Caco-2 (cell line): ENCODE data around the gene PRRX1. TPM values are rescaled to one million over a fixed set of nuclear protein-coding genes. Genes with fewer than 3 reads are reported as not detected.

Experiments used
- BruUV-seq: library from RNA; stranded (reverse); fragments of 400-500 nt; replicated peaks from 2 replicates; lab custom pipeline; 2021; lab: Mats Ljungman, UMichigan
- CTCF ChIA-PET: fragments of 300-600 bp; sonication (Branson Sonifier 250); formaldehyde crosslinking; loops from one replicate; lab custom pipeline; 2022; ENCODE audit warnings: antibody characterized with exemption; lab: Charles Lee
- POLR2A ChIA-PET: fragments of 300-600 bp; sonication (Branson Sonifier 250); formaldehyde crosslinking; loops from one replicate; lab custom pipeline; 2022; ENCODE audit warnings: antibody characterized with exemption; lab: Charles Lee
- DNase-seq, 2 experiments: peaks; one replicate each; pipeline versions ENCODE4 v3.0.0 to v3.0.0-alpha.2; 2020 to 2022
- H3K27me3 ChIP-seq: replicated peaks from 2 replicates; pipeline ENCODE4 v1.6.0; 2011; ENCODE audit warnings: low read length; ENCODE audit not compliant: control insufficient read depth, insufficient read depth
- H3K36me3 ChIP-seq: 2 replicates; pipeline ENCODE4 v1.5.1; 2011; ENCODE audit warnings: low read length; ENCODE audit not compliant: control insufficient read depth, insufficient read depth
- H3K4me1 ChIP-seq: fragments of 250-450 bp; sonication (Bioruptor Pico); 2 replicates; pipeline ENCODE4 v1.5.1; 2020; ENCODE audit warnings: mild to moderate bottlenecking
- H3K4me3 ChIP-seq: 2 replicates; pipeline ENCODE4 v1.5.1; 2011; ENCODE audit warnings: low read depth, mild to moderate bottlenecking, control low read depth, low read length
- H3K9me3 ChIP-seq: fragments of 250-450 bp; sonication (Bioruptor Pico); 2 replicates; pipeline ENCODE4 v1.5.1; 2020; ENCODE audit warnings: mild to moderate bottlenecking, moderate library complexity
- H3K27ac Mint-ChIP-seq: one replicate; pipeline ENCODE4 v1.8.0; 2022; ENCODE audit warnings: mixed read lengths; ENCODE audit not compliant: unreplicated experiment
- H3K27me3 Mint-ChIP-seq: one replicate; pipeline ENCODE4 v1.8.0; 2022; ENCODE audit warnings: mixed read lengths; ENCODE audit not compliant: insufficient read depth, unreplicated experiment
- H3K36me3 Mint-ChIP-seq: one replicate; pipeline ENCODE4 v1.8.0; 2022; ENCODE audit warnings: mild to moderate bottlenecking, mixed read lengths; ENCODE audit not compliant: insufficient read depth, unreplicated experiment
- H3K4me1 Mint-ChIP-seq: one replicate; pipeline ENCODE4 v1.8.0; 2022; ENCODE audit warnings: low read depth, mixed read lengths; ENCODE audit not compliant: unreplicated experiment
- H3K4me3 Mint-ChIP-seq: one replicate; pipeline ENCODE4 v1.8.0; 2022; ENCODE audit warnings: mild to moderate bottlenecking, moderate library complexity, mixed read lengths; ENCODE audit not compliant: unreplicated experiment
- H3K9me3 Mint-ChIP-seq: one replicate; pipeline ENCODE4 v1.8.0; 2022; ENCODE audit warnings: mixed read lengths; ENCODE audit not compliant: unreplicated experiment
- intact Hi-C: fragments of 100-400 bp; cut with micrococcal nuclease; formaldehyde crosslinking; loops from one replicate; pipeline ENCODE4 v1.10.0; 2022; ENCODE audit not compliant: unreplicated experiment
- total RNA-seq: library from RNA; stranded (reverse); gene quantifications from 2 replicates; pipeline ENCODE4 v1.2.3, GENCODE V29; 2022
- TF ChIP-seq, protein P1 (sequence below), 2 experiments: fragments of 200-600 bp in 1 of 2; IDR thresholded peaks; 1 replicate in 1 of 2; 2 replicates in 1 of 2; pipeline versions ENCODE4 v1.5.1 to v1.8.0; 2011 to 2022; ENCODE audit warnings: antibody characterized with exemption in 1 of 2, control low read depth in 1 of 2, inconsistent platforms in 1 of 2, low read depth in 1 of 2, low read length in 1 of 2, mild to moderate bottlenecking in 1 of 2, moderate library complexity in 1 of 2; ENCODE audit not compliant: insufficient read depth in 1 of 2, severe bottlenecking in 1 of 2, unreplicated experiment in 1 of 2

Gene PRRX1
- total RNA-seq, 1 experiment from 2014 or later = not detected

DNA sequence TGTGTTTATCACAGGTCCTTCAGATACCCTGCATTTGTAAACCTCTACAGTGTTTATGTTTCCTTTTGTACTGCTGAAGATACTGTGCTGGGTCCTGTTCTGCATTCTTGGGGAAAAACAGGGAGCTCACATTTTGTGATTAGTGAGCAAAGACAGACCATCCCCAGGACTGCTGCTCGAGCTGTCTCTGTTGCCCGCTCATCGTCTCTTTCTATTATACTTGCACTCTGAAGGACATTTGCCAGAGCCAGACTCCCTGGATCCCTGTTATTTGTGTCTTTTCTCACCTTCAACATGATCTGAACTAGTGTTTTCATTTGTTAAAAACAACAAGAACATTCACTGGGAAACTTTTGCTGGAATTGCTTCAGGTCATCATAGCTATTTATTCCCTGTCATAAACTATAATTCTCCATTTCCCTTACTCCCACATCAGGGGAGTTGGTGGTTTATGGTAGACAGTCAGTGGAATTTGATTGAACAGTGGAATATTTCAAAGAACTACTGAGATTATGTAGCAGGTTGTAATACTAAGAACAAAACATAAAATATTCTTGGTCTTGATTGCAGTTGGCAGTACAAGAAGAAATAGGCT, 53.0 kb downstream of the PRRX1 start:
- no peaks in the 10 kb centered on the region for H3K9me3 Mint-ChIP-seq
- H3K27me3 Mint-ChIP-seq = peaks cover 3% of the 10 kb centered on the region
- TF ChIP-seq, protein P1, sequence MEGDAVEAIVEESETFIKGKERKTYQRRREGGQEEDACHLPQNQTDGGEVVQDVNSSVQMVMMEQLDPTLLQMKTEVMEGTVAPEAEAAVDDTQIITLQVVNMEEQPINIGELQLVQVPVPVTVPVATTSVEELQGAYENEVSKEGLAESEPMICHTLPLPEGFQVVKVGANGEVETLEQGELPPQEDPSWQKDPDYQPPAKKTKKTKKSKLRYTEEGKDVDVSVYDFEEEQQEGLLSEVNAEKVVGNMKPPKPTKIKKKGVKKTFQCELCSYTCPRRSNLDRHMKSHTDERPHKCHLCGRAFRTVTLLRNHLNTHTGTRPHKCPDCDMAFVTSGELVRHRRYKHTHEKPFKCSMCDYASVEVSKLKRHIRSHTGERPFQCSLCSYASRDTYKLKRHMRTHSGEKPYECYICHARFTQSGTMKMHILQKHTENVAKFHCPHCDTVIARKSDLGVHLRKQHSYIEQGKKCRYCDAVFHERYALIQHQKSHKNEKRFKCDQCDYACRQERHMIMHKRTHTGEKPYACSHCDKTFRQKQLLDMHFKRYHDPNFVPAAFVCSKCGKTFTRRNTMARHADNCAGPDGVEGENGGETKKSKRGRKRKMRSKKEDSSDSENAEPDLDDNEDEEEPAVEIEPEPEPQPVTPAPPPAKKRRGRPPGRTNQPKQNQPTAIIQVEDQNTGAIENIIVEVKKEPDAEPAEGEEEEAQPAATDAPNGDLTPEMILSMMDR (IDR thresholded peaks at IDR 0.05; ENCODE audit: insufficient read depth in 1 of 2, low read depth in 1 of 2, low read length in 1 of 2, severe bottlenecking in 1 of 2, unreplicated experiment in 1 of 2) = no peak
- H3K4me3 Mint-ChIP-seq = no peak overlapping the region
- intact Hi-C loops = no loop called here
- no peak overlapping the region for H3K27ac Mint-ChIP-seq
- CTCF ChIA-PET = no interaction called here
- H3K36me3 Mint-ChIP-seq = no peaks in the 10 kb centered on the region
- H3K4me1 Mint-ChIP-seq = no peaks in the 10 kb centered on the region
- no peak for DNase-seq
- Histone ChIP-seq H3K9me3 (no peaks in the 10 kb centered on the region), H3K4me1 (no peaks in the 10 kb centered on the region), H3K36me3 (no peaks in the 10 kb centered on the region), H3K27me3 (no peaks in the 10 kb centered on the region), H3K4me3 (no peak overlapping the region)
- POLR2A ChIA-PET = no interaction called here
- no TSS peak for BruUV-seq

DNA sequence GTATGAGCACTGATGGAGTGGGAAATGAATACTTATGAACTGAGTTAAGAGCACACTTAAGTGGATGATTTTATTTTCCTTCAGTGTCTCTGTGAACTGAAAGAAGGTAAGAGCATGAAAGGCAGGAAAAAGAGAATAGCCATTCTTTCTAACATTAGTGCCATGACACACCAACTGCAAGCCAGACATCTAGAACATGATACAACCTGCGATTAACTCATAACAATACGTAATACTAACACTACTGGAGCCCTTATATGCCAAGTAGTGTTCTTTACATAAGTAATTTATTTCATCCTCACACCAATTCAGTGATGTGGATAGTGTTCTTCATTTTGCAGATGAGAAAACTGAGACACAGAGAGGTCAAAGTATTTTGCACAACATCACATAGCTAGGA, 56.7 kb downstream of the PRRX1 start:
- TF ChIP-seq, protein P1 (IDR thresholded peaks at IDR 0.05; ENCODE audit: insufficient read depth in 1 of 2, low read depth in 1 of 2, low read length in 1 of 2, severe bottlenecking in 1 of 2, unreplicated experiment in 1 of 2) = no peak
- H3K27me3 Mint-ChIP-seq = peaks cover 3% of the 10 kb centered on the region
- H3K4me3 Mint-ChIP-seq = no peak overlapping the region
- no peak overlapping the region for H3K27ac Mint-ChIP-seq
- CTCF ChIA-PET = no interaction called here
- no peaks in the 10 kb centered on the region for H3K27me3 ChIP-seq
- H3K36me3 Mint-ChIP-seq = no peaks in the 10 kb centered on the region
- intact Hi-C loops = no loop called here
- H3K4me1 ChIP-seq = no peaks in the 10 kb centered on the region
- DNase-seq = no peak
- no peaks in the 10 kb centered on the region for H3K36me3 ChIP-seq
- no TSS peak for BruUV-seq
- POLR2A ChIA-PET = no interaction called here
- H3K4me1 Mint-ChIP-seq = no peaks in the 10 kb centered on the region
- H3K9me3 ChIP-seq = no peaks in the 10 kb centered on the region
- H3K4me3 ChIP-seq = no peak overlapping the region
- no peaks in the 10 kb centered on the region for H3K9me3 Mint-ChIP-seq

DNA sequence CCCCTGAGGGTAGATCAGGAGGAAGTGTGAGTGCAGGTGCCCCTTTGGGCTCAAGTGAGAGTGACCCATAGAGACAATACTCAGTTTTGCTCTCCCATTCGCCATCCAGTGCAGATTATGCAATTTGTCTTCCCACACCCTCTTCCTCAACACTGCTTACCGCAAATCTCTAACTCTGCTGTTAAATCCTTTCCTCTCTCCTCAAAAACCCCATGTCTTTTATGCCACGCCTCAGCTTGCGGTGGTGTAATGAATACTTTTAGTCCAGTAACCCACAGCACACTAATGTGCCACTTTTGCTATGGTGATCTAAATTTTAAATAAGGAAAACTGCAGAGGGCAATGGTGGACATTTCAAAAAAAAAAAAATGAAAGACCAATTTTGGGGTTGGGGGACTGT, 57.7 kb downstream of the PRRX1 start:
- no peaks in the 10 kb centered on the region for H3K36me3 Mint-ChIP-seq
- H3K27ac Mint-ChIP-seq = no peak overlapping the region
- no peaks in the 10 kb centered on the region for H3K4me1 ChIP-seq
- TF ChIP-seq, protein P1 (IDR thresholded peaks at IDR 0.05; ENCODE audit: insufficient read depth in 1 of 2, low read depth in 1 of 2, low read length in 1 of 2, severe bottlenecking in 1 of 2, unreplicated experiment in 1 of 2) = no peak
- no peaks in the 10 kb centered on the region for H3K36me3 ChIP-seq
- no peaks in the 10 kb centered on the region for H3K9me3 Mint-ChIP-seq
- no peaks in the 10 kb centered on the region for H3K9me3 ChIP-seq
- no peaks in the 10 kb centered on the region for H3K27me3 ChIP-seq
- intact Hi-C loops = no loop called here
- DNase-seq = no peak
- H3K4me3 ChIP-seq = no peak overlapping the region
- CTCF ChIA-PET = no interaction called here
- H3K27me3 Mint-ChIP-seq = peaks cover 1% of the 10 kb centered on the region
- no peak overlapping the region for H3K4me3 Mint-ChIP-seq
- no TSS peak for BruUV-seq
- POLR2A ChIA-PET = no interaction called here
- no peaks in the 10 kb centered on the region for H3K4me1 Mint-ChIP-seq
